ENCODE data around the gene JARID2. TPM values are rescaled to one million over a fixed set of nuclear protein-coding genes. Genes with fewer than 3 reads are reported as not detected.

Gene JARID2
- total and polyA plus RNA-seq, 9 of the 15 experiments (the other 6 are each of a cell fraction or from before 2014, with no cell fraction given), result 5.0 to 29.0 (median 15.6) TPM

- H3K79me2 ChIP-seq (ENCODE audit: control insufficient read depth, insufficient read depth, low read length), result no peaks in the 10 kb centered on the region
- CTCF ChIA-PET (ENCODE audit: low intra/inter-chr PET ratio), result no interaction called here
- intact Hi-C loops (cut with micrococcal nuclease), result loop anchor here (1.0 kb wide), 1 partner anchor 107 kb away; no protein-coding TSS in a partner anchor
- DNase-seq (ENCODE audit: extremely low read depth in 1 of 4, low spot score in 3 of 4) (no peak), FAIRE-seq (no peak), ATAC-seq (no peak)
- H3K4me1 ChIP-seq (replicated peaks in 1 of 2; ENCODE audit: control insufficient read depth in 2 of 2, insufficient read depth in 2 of 2, low read length in 2 of 2), result peaks cover 0 to 25% of the 10 kb centered on the region in 2 experiments; a peak in 1 of 5 replicates
- H4K20me1 ChIP-seq (replicated peaks; ENCODE audit: control insufficient read depth, insufficient read depth, low read length), result no peaks in the 10 kb centered on the region
- no peak overlapping the region for H3K4me2 ChIP-seq (ENCODE audit: insufficient read depth, low read length)
- peaks cover 92% of the 10 kb centered on the region; the same call in 2 of the 3 replicates for H3K36me3 ChIP-seq (ENCODE audit: control insufficient read depth, insufficient read depth, low read length)
- H3K27me3 ChIP-seq (ENCODE audit: control insufficient read depth in 2 of 2, insufficient read depth in 2 of 2, low read length in 2 of 2), result no peaks in the 10 kb centered on the region
- WGBS (ENCODE audit: insufficient coverage, low coverage, missing lambda C conversion rate), result 96% methylated on average over 10 of the region's 13 CpGs
- in situ Hi-C loops (cut with MboI), result no loop called here
- no TSS peak for BruUV-seq (replicated peaks)
- H3K27ac ChIP-seq (ENCODE audit: extremely low read depth, low read depth, low read length), result no peak overlapping the region
- no peaks in the 10 kb centered on the region for H3K9me3 ChIP-seq (replicated peaks; ENCODE audit: control insufficient read depth, insufficient read depth, low read depth, low read length)
- H3K9me1 ChIP-seq (ENCODE audit: control insufficient read depth, insufficient read depth, low read length), result no peaks in the 10 kb centered on the region
- TF ChIP-seq POLR2G (IDR thresholded peaks at IDR 0.05; ENCODE audit: low read depth, low read length), result peak; percentile 58; the same call in 1 of the 2 replicates
- no peak for TF ChIP-seq NBN (IDR thresholded peaks at IDR 0.05; ENCODE audit: low read depth)
- TF ChIP-seq CCAR2 (IDR thresholded peaks at IDR 0.05; ENCODE audit: low read depth, low read length), result no peak
- TF ChIP-seq SETDB1 (IDR thresholded peaks at IDR 0.05; ENCODE audit: low read length), result no peak
- peak; percentile 90 for TF ChIP-seq RBM22 (IDR thresholded peaks at IDR 0.05; ENCODE audit: low read depth, low read length, poor library complexity, severe bottlenecking)
- H3K4me3 ChIP-seq, result no peak overlapping the region
- H2AFZ ChIP-seq (ENCODE audit: low read depth, low read length), result no peak overlapping the region
- POLR2A ChIA-PET, result no interaction called here
- H3K9ac ChIP-seq (ENCODE audit: insufficient read depth in 1 of 2, low read depth in 2 of 2, low read length in 2 of 2), result no peak overlapping the region
These were observed 270.5 kb downstream of the JARID2 start for GRCh38 chr6:15516378-15516777.

Measured in K562 (cell line).